Testis (tissue), 3 donors: Measurements from ENCODE around the gene CDK1. TPM values are rescaled to one million over a fixed set of nuclear protein-coding genes. Genes with fewer than 3 reads are reported as not detected.

ENCODE experiments used
- DNase-seq: peaks from one replicate; pipeline ENCODE4 v3.0.0-alpha.2; 2019
- H3K27ac ChIP-seq, 2 donors: fragments of 200-600 bp; sonication (generic); one replicate each; pipeline ENCODE4 v1.5.1; 2019
- H3K27me3 ChIP-seq: fragments of 200-600 bp; sonication (generic); one replicate; pipeline ENCODE4 v1.5.1; 2019
- H3K36me3 ChIP-seq: fragments of 200-600 bp; sonication (generic); one replicate; pipeline ENCODE4 v1.5.1; 2017; ENCODE audit warnings: low read depth; ENCODE audit errors: missing control alignments
- H3K4me1 ChIP-seq: fragments of 200-600 bp; sonication (generic); one replicate; pipeline ENCODE4 v1.5.1; 2019
- H3K4me3 ChIP-seq, 2 donors: fragments of 200-600 bp; sonication (generic); one replicate each; pipeline ENCODE4 v1.5.1; 2017 to 2019
- H3K9me3 ChIP-seq: fragments of 200-600 bp; sonication (generic); one replicate; pipeline ENCODE4 v1.5.1; 2017
- POLR2A ChIP-seq: fragments of 450-650 bp; IDR thresholded peaks from one replicate; pipeline ENCODE4 v1.6.1; 2017; ENCODE audit warnings: antibody characterized with exemption, mild to moderate bottlenecking, moderate library complexity
- WGBS, 2 donors: methylation state at CpG; one replicate each; pipeline ENCODE4 v1.1.5; 2018; 5-methylcytosine and 5-hydroxymethylcytosine counted together
- intact Hi-C: fragments of 100-400 bp; cut with DNase I; formaldehyde crosslinking; loops from one replicate; pipeline ENCODE4 v1.15.1; 2023; ENCODE audit warnings: low total_unique reads
- polyA plus RNA-seq: library from polyadenylated mRNA; stranded (reverse); fragments of 350-450 nt; fragmentation: Illumina TruSeq; extraction: RNeasy Lipid Tissue Mini Kit (QIAGEN cat#74804); gene quantifications from one replicate; pipeline ENCODE4 v1.2.3, GENCODE V29; 2014; ENCODE audit warnings: low read depth, low replicate concordance; ENCODE audit not compliant: insufficient read depth
- total RNA-seq, 2 donors: library from RNA; depleted of rRNA; stranded (reverse); fragments of >200 nt; gene quantifications; one replicate each; pipeline ENCODE4 v1.2.3, GENCODE V29; 2016
- TF ChIP-seq, protein P1 (sequence below), 3 experiments: fragments of 450-650 bp in 2 of 3; fragments of 200-600 bp in 1 of 3; sonication (generic) in 1 of 3; IDR thresholded peaks; one replicate each; pipeline ENCODE4 v1.5.1; 2016 to 2019; ENCODE audit warnings: antibody characterized with exemption in 3 of 3, mild to moderate bottlenecking in 2 of 3, moderate library complexity in 1 of 3

The CDK1 gene
- total and polyA plus RNA-seq, 3 donors from 2014 or later = 11.8 to 47.9 (median 14.3) TPM

GRCh38 chr10:60796481-60796880 is 18.2 kb downstream of the CDK1 start:
- Histone ChIP-seq H3K9me3 (no peaks in the 10 kb centered on the region), H3K4me1 (no peaks in the 10 kb centered on the region), H3K36me3 (no peaks in the 10 kb centered on the region), H3K27ac (no peak overlapping the region), H3K27me3 (no peaks in the 10 kb centered on the region), H3K4me3 (no peak overlapping the region)
- 95 to 98% methylated on average over 1 of the region's 1 CpG for WGBS, 2 donors
- DNase-seq = no peak
- intact Hi-C loops = no loop called here
- TF ChIP-seq, protein P1, sequence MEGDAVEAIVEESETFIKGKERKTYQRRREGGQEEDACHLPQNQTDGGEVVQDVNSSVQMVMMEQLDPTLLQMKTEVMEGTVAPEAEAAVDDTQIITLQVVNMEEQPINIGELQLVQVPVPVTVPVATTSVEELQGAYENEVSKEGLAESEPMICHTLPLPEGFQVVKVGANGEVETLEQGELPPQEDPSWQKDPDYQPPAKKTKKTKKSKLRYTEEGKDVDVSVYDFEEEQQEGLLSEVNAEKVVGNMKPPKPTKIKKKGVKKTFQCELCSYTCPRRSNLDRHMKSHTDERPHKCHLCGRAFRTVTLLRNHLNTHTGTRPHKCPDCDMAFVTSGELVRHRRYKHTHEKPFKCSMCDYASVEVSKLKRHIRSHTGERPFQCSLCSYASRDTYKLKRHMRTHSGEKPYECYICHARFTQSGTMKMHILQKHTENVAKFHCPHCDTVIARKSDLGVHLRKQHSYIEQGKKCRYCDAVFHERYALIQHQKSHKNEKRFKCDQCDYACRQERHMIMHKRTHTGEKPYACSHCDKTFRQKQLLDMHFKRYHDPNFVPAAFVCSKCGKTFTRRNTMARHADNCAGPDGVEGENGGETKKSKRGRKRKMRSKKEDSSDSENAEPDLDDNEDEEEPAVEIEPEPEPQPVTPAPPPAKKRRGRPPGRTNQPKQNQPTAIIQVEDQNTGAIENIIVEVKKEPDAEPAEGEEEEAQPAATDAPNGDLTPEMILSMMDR (IDR thresholded peaks at IDR 0.05) = no peak
- TF ChIP-seq POLR2A = no peak

- intact Hi-C loops = no loop called here
- Histone ChIP-seq H3K4me1 (no peaks in the 10 kb centered on the region), H3K27ac (no peak overlapping the region), H3K4me3 (no peak overlapping the region), H3K36me3 (no peaks in the 10 kb centered on the region), H3K27me3 (no peaks in the 10 kb centered on the region), H3K9me3 (no peaks in the 10 kb centered on the region)
- DNase-seq = no peak
- WGBS, 2 donors = 75 to 76% methylated on average over 6 of the region's 6 CpGs
- TF ChIP-seq POLR2A = no peak
- TF ChIP-seq, protein P1 (IDR thresholded peaks at IDR 0.05) = no peak
Measured at GRCh38 chr10:60797200-60797599, 18.9 kb downstream of the CDK1 start.

DNA sequence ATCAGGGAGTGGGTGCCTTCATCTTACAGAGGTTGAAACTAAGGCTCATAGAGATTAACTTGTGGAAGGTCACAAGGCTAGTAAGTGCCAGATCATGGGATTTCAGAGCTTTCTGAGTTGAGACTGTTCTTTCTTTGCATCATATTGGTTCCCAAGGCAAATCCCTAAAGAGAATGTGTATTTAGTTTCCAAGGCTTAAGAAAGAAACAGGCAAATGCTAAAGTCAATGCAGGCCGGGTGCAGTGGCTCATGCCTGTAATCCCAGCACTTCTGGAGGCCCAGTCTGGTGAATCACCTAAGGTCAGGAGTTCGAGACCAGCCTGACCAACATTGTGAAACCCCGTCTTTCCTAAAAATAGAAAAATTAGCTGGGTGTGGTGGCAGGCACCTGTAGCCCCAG is 19.8 kb downstream of the CDK1 start:
- no peak overlapping the region for H3K27ac ChIP-seq
- intact Hi-C loops = no loop called here
- WGBS, 2 donors = 86 to 97% methylated on average over 3 of the region's 3 CpGs
- no peaks in the 10 kb centered on the region for H3K4me1 ChIP-seq
- no peaks in the 10 kb centered on the region for H3K9me3 ChIP-seq
- no peaks in the 10 kb centered on the region for H3K27me3 ChIP-seq
- DNase-seq = no peak
- TF ChIP-seq, protein P1 (IDR thresholded peaks at IDR 0.05) = no peak
- no peak for TF ChIP-seq POLR2A
- H3K36me3 ChIP-seq = no peaks in the 10 kb centered on the region
- H3K4me3 ChIP-seq = no peak overlapping the region

GRCh38 chr10:60798870-60799269 is 20.6 kb downstream of the CDK1 start:
- Histone ChIP-seq H3K4me3 (no peak overlapping the region), H3K9me3 (no peaks in the 10 kb centered on the region), H3K27ac (no peak overlapping the region), H3K36me3 (no peaks in the 10 kb centered on the region), H3K27me3 (no peaks in the 10 kb centered on the region), H3K4me1 (no peaks in the 10 kb centered on the region)
- intact Hi-C loops = no loop called here
- no peak for TF ChIP-seq POLR2A
- TF ChIP-seq, protein P1 (IDR thresholded peaks at IDR 0.05) = no peak
- no peak for DNase-seq
- WGBS, 2 donors = 64 to 94% methylated on average over 4 of the region's 4 CpGs

DNA sequence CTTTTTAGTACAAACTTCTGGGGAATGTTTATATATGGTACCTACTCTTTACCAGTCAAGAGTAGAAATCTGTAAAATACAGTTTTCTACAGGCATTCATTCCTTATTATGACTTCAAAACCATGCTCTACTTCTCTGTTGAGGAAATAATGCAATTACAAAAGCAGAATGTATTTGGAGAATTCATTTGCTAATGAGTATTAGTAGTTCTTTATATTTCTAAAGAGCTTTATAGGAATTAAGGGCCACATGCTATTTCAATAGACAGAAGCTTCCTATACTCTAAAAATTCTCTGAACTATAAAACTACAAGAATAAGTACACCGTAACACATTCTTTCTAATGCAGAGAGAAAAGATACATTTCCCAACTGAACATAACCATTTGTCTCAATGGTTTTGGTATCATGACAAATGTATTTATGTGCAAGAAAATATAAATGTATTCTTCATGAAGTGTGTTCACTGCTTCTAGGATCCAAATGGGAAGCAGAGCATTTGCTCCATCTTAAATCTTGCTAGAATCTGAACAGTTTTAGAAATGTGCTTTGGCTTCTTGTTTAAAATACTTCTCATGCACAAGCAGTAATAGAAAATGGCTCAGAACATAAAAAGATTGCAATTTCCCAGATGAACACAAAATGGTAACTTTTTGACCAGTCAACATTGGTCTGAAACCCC is 21.8 kb downstream of the CDK1 start:
- TF ChIP-seq, protein P1 (IDR thresholded peaks at IDR 0.05) = no peak
- no peak for TF ChIP-seq POLR2A

More for the DNA sequence above, 21.8 kb downstream of the CDK1 start:
- Histone ChIP-seq H3K9me3 (no peaks in the 10 kb centered on the region), H3K4me3 (no peak overlapping the region), H3K36me3 (no peaks in the 10 kb centered on the region), H3K27ac (no peak overlapping the region), H3K27me3 (no peaks in the 10 kb centered on the region), H3K4me1 (no peaks in the 10 kb centered on the region)
- WGBS, 2 donors = 89 to 100% methylated on average over 1 of the region's 1 CpG
- intact Hi-C loops = no loop called here
- DNase-seq = no peak
